GM18873 (cell line): Measurements from ENCODE around the gene PHACTR1.
A peak's percentile ranks its signal among the peaks of the same experiment; 100 is the strongest.
"Not testable (repeated sequence)": the region's sequence is repeated elsewhere in the genome, so short reads cannot be mapped to it uniquely, and the experiment has no call there.

Source experiments
- ATAC-seq: cut with Tn5 transposase; IDR thresholded peaks from one replicate; pipeline ENCODE4 v1.9.1; 2021; ENCODE audit warnings: mild to moderate bottlenecking, moderate library complexity, moderate number of reproducible peaks; ENCODE audit not compliant: unreplicated experiment, low FRiP score

PHACTR1 gene

DNA sequence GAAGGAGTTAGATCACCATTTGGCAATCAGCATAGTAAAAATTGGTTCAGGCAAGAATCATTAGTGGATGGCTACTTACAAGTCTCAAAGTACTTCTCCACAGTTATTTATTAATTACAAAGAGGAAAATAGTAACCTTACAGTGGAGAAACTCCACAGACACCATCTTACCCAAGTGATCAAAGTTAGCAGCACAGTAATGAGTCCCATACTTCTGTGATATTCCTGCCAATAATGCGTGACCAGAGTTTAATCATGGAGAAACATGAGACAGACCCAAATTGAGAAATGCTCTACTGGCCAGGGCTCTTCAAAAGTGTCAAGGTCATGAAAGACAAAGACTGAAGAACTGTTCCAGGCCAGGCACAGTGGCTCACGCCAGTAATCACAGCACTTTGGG is 602.3 kb downstream of the PHACTR1 start:
- ATAC-seq: no peak

DNA sequence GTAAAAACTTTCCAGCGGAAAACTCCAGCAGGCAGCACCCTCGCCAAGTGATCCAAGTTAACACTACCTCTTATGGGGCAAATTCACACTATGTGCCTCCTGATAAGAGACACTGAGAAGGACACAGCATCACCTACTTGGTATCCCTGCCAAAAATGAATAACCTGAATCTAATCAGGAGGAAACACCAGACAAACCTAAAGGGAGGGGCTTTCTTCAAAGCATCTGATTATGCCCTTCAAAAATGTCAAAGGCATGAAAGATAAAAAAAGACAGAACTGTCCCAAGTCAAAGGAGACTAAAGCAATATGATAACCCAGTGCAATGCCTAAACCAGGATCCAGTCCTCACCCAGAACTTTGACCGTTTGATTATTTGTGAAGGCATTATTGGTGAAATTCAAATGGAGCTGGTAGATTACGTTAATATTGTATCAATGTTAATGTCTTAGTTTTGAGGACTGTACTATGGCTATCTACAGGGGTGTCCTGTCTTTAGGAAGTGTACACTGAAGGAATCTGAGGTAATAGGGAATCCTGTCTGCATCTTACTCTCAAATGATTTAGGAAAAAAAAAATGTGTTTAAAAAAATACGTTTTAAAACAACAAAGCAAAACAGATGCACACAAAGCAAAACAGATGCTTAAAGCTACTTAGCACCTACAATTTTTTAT is 603.5 kb downstream of the PHACTR1 start:
- no peak for ATAC-seq

DNA sequence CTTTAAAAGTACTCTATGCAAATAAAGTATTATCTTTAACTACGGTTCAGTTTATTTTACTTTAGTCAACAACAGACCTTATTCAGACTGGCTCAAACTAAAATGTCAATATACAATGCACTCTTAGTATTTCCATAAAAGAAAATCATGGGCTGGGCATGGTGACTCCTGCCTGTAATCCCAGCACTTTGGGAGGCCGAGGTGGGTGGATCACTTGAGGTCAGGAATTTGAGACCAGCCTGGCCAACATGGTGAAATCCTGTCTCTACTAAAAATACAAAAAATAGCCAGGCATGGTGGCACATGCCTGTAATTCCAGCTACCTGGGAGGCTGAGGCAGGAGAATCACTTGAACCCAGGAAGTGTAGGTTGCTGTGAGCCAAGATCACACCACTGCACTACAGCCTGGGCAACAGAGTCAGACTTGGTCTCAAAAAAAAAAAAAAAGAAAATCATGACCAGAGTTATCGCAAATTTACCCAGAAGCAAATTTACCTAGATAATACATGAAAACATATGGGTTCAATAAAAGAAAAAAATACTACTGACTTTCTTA is 609.5 kb downstream of the PHACTR1 start:
- not testable (repeated sequence) for ATAC-seq

DNA sequence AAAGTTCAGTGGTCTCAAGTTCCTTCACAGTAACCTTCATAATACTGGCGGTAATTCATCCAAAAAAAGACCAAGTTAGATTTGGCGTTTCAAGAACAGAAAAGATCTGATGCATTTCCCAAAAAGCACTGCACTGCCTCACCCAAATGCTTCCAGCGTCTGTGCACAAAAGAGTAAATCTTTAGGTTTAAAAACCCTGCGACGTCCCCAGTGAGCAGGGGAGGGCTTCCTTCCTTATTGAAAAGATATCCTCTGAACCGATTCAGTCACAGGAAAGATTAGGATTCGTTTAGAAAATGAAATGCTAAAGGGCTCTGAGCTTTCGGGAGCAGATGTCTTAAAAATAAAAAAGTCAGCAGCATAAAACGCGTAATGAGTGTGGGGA is 611.1 kb downstream of the PHACTR1 start:
- ATAC-seq: no peak

DNA sequence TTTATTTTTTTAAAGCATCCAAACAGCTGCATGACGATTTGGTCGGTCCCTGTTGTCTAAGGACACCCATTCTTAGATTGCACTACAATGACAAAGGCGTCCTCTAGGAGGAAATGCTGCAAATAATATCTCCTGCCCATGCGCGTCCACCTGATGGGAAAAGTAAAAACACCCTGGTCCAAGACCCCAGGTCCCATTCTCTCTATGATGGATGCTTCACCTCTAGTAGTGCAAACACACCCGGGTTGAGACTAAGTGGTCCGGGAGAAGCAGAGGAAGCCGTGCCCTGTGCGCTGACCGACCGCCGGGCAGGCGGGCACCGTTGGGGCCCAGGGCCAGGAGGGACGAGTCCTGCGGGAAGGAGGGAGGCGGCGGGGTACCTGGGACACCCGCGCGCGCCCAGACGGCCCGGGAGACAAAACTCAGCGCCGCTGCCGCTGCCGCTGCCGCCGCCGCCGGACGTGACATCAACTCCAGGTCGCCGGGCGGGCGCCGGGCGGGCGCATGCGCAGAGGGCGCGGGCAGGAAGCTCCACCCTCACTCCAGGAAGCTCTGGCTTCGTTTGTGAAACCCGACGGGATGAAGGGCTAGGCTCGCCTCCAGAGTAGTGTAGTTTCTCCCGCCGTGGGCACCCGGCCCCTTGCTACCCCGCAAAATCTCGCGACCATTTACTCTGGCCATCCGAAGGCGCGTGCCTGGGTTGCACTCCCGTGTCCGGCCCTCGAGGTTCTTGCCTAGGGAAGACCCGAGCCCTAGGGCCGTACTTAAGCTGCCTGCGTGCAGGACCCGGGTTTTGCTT is 611.7 kb downstream of the PHACTR1 start, which contains the start of gene TBC1D7:
Gene TBC1D7 (minus strand): TSS at position 462 of the 799 bp plus-strand sequence. CDS start 1,639 bp downstream, outside the sequence.
- ATAC-seq: peak; percentile 87

DNA sequence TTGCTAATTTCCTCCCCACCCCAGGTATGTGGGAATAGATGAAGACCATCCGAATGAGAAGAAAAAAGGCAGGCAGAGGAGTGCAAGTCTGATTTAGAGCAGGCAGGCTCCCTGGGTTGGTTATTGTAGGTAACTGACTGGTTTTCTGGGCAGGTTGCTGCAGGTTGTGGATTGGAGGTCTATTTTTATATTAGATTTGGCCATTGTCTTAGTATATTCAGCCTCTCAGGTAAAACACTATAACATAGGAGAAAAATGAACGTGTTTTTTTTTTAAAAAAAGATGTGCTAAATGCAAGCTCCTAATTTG is 612.3 kb downstream of the PHACTR1 start:
- ATAC-seq: no peak

DNA sequence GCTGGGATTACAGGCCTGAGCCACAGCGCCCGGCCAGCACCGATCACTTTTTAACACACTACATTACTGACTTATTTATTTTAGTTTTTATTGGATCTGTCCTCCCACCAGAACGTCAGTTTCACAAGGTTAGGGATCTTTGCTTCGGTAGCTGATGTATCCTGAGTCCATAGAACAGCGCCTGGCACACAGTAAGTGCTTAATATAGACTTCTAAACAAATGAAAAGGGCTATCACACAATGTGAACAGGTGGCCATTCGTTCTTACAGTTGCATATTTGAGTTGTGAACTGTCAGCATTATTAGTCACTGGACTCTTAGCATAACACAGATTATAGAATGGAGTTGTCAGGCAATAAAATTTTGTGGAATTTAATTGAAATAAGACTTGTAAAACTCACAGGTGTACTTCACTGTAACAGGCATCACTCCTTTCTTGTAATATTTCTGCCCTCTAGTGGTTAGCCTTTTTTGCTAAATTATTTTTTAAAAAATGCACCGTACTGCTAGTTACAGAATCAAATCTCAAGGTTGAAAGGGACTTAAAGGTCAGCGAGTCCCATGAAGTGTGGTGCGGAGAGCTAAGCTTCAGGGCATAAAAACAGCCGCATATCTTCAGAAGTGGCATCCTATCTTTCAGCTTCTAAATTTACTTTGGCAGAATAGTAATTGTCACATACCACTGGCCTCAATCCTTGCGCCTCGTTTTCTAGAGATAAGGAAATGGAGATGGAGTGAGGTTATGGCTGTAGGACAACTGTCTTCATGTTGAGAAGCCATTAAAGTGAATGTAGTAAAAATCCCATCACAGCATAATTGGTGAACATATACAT is 615.2 kb downstream of the PHACTR1 start:
- no peak for ATAC-seq

DNA sequence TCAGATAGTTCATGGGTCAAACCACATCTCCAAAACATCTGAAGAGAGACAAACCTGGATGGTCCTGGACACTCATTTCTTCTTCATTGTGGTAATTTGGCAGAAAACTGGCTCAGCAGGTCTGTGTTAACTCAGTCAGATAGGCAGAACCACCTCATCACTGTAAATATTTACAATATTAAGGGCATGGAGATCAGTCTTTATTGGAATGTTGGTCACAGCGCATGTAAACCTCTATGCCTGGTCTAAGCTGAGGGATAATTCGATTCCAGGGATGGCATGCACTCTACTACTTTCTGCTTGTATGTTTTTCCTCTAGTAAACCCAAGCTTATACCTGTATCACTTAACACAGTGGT is 615.8 kb downstream of the PHACTR1 start:
- no peak for ATAC-seq

DNA sequence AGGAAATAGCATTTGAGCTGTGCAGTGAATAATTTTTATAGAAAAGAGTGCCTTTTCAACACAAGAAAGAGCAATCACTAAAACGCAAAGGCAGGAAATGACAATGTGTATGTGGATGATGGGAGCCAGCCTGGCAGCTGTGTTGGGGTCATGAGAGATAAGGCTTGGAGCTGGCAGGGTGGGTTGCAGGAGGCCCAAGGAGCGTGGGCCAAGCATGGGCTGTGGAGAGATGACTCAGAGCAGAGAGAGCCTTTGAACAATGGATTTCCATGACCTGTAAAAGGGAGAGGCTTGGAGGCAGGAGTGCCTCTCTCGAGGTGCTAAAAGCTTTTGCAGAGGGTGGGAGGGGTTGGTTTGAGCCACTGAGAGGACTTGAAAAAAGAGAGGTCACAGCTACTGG is 618.4 kb downstream of the PHACTR1 start:
- no peak for ATAC-seq

DNA sequence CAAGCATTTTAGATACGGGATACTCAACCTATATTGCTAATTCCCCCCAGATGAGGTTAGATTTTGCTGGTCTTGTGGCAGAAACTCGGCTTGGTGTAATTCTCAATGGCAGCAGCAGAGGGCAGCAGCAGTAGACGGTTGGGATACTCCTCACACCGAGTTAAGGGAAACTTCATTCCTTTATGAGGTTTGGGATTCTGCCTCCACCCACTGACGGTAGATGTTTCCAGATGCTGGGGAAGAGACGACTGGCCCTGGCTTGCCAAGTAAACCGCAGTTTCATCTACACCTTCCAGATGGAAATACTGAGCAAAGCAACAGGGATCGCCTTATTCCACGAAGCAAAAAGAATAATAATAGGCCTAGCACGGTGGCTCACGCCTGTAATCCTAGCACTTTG is 620.0 kb downstream of the PHACTR1 start:
- no peak for ATAC-seq

DNA sequence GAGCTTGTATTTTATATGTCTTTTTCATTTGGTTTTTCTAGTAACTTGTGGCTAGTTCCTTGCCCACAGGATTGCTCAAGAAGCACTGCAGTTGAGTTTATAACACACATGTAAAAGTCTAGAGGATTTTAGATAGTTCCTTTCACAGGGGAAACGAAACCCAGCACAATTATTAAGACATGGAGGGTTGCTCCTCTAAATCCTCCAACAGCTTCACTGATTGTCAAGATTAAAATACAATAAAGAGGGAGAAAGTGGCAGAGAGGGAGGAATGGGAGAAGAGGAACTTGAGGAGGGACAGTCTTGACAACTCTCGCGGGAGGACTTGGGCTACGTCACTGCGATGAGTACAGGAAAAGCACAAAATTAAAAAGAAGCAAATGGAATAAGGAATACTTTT is 621.5 kb downstream of the PHACTR1 start:
- ATAC-seq: no peak
